ENCODE measurements around the gene TBXT.
"Not testable (repeated sequence)": the region's sequence is repeated elsewhere in the genome, so short reads cannot be mapped to it uniquely, and the experiment has no call there.

Gene TBXT

DNA sequence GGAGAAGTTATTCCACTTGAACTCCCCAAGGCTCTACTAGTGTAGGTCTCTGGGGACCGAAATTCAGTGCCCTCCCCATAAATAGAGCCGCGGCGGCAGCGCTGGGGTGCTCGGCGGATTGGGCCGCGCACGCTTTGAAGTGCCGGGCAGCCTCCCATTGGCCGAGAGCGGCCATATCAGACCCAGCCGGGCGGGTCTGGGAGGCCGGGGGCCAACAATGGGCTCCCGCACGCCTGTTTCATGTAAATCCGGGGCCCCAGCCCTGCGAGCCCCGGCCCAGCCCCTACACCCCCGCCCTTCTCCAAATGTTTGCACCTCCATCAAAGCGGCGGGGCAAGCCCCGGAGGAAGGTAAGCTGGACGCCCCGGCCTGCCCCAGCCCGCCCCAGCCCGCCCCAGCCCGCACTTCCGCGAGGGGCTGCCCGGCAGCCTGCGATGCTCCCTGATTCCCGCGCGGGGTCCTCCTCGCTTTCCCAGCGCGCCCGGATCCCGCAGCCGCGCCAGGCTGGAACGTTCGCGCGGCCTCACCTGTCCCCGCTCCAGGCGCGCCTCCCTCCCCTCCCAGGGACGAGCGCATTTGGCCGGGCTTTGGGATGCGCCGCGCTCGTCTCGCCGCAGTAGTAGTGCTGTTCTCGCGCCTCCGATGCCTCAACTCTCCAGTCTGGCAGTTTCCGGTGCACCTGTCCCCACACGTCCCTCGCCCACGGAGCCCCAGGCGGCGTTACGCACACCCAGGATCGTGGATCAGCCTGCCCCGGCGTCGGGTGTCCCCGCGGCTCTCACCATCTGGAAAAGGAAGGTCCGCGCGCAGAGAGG lies at the start of gene TBXT:
TBXT (minus strand) TSS at position 51 of the 815 bp plus-strand sequence. CDS start 260 bp downstream, outside the sequence.
- no peak for DNase-seq (ENCODE audit: low read depth)

DNA sequence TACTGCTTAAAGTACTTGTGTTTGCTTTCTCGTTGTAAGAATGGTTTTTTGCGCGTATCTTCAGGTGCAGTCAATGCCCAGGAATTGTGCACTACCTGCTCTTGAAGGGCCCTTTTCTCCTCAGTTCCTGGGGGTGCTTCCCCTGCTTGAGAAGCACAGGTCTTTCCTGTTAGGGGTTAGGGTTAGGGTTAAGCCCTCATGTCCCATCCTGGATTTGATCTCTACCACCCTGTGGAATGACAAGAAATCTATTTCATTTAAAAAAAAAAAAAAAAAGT lies 39.6 kb upstream of the TBXT start:
- DNase-seq (ENCODE audit: low read depth), result no peak

GRCh38 chr6:166206510-166207283 lies 39.0 kb upstream of the TBXT start:
- no peak for DNase-seq (ENCODE audit: low read depth)

DNA sequence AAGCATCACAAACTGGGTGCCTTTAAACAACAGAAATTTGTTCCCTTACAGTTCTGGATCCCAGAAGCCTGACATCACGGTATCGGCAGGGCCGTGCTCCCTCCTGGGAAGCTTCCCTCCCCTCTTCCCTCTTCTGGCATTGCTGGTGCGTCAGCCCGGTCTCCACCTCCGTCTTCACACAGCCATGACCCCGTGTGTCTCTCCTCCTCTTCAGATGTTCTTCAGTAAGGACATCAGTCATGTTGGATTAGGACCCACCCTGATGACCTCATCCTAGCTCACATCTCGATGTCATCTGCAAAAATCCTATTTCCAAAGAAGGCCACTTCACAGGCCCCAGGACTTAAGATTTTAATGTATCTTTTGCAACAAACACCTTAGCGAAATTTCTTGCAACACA lies 38.4 kb upstream of the TBXT start:
- no peak for DNase-seq (ENCODE audit: low read depth)

DNA sequence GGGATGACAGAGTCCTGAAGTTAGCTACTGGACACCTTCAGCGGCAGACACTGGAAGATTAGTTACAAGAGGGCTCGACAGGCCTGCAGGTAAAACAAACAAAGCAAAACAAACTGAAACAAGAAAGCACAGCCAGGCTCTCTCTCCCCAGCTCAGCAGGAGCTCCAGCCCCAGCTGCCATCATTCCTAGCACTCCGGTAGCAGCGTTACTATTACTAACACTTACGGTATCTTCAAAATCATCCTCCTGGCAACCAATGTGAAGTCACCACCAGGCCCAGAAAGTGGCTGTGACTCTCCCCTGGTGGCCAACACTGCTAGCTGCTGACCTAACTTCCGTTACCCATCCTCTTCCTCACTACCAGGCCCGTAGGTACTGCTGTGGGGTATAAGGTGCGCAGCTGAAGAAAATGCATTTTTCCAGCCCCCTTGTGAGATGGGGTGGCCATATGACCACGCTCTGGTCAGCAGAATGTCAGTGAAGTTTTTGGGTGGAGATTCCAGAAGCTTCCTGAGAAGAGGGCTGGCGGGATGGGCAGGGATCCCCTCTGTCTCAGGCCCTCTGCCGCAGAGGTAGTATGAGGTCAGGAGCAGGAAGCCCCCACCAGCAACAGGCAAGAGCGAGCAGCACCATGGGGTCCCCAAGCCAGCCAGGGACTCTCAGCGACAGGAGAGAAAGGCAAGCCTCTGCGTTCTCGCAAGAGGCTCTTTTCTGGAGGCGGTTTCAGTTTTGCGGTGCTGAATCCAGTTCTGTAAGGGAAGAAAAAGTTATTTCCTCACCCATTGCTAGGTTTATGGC lies 37.4 kb upstream of the TBXT start:
- no peak for DNase-seq (ENCODE audit: low read depth)

DNA sequence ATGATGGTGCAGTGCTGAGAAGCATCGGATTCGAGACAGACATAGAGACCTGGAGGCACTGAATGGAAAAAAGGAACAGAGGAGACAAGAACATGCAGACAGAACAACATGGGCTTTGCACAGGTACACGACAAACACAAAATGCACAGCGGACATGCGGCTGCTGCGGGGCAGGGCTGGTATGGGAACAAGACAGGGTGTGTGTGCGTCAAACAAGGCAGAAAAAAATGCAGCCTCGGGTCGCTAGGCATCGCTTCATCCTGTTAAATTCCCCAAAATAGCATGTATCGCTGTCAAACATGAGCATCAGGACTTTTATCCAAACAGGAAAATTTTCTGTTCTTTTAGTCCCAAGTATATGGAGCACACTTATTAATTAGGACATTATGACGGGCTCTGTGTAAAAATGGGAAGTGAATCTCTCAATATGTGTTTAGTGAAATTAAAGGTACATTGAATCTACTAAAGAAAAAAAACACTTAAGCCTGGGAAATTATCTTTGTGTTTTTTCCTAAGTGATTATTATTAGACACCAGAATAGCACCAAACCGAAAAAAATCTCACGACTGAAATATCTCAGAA lies 36.1 kb upstream of the TBXT start:
- no peak for DNase-seq (ENCODE audit: low read depth)

- DNase-seq (ENCODE audit: low read depth), result no peak
Measured at GRCh38 chr6:166203003-166203640, 35.5 kb upstream of the TBXT start.

DNA sequence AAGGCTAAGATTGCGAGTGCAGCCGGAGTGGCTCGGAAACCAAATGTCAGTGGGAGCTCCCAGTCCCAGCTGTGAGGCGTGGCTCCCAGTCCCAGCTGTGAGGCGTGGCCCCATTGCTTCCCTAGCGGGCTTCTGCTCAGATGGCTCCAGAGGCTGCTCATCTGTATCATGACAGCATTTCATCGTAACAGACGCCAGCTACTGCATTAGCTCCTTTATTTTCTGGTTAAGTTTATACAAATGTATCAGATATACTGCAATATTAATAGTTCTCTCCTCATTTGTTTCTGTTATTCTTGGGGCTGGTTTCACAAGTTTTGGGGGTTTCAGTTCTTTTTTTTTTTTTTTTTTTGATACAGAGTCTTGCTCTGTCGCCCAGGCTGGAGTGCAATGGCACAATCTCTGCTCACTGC lies 34.7 kb upstream of the TBXT start:
- DNase-seq (ENCODE audit: low read depth), result no peak

GRCh38 chr6:166201878-166202277 lies 34.2 kb upstream of the TBXT start:
- DNase-seq (ENCODE audit: low read depth), result no peak

DNA sequence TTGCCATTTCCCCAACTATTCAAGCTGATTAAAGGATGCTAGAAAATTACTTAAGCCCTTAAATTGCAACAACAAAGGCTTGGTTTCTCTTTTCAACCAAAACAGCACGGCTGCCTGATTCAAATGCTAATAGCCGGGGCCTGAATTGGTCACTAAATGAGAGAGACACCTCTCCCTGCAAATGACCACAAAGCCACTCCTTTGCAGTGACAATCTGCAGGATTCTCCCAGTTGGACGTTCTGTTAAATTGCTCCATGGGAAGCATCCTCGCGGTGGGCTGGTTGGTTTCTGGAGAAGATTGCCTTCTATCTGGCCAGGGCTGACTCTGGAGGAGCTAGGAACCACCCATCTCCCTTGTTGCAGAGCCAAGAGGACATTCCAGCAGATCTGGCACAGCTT lies 29.7 kb upstream of the TBXT start:
- DNase-seq (ENCODE audit: low read depth), result no peak

DNA sequence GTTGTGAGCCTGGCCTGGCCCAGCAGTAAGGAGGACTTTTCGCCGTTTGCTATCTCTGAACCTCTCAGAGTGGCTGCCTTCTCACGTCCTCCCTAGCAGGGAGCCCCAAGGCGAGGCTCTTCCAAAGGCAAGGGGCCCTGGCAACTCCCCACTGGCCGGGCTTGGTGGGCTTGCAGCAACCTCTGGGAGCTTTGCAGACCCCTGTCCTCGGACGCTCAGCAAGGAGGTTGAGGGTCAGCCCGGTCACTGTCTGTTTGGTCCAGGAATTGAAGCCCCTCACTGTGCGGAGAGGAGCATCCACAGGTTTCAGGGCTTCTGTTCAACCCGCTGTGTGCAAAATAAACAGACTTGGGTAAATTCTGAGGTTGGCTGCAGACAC lies 28.2 kb upstream of the TBXT start:
- DNase-seq (ENCODE audit: low read depth), result no peak

DNA sequence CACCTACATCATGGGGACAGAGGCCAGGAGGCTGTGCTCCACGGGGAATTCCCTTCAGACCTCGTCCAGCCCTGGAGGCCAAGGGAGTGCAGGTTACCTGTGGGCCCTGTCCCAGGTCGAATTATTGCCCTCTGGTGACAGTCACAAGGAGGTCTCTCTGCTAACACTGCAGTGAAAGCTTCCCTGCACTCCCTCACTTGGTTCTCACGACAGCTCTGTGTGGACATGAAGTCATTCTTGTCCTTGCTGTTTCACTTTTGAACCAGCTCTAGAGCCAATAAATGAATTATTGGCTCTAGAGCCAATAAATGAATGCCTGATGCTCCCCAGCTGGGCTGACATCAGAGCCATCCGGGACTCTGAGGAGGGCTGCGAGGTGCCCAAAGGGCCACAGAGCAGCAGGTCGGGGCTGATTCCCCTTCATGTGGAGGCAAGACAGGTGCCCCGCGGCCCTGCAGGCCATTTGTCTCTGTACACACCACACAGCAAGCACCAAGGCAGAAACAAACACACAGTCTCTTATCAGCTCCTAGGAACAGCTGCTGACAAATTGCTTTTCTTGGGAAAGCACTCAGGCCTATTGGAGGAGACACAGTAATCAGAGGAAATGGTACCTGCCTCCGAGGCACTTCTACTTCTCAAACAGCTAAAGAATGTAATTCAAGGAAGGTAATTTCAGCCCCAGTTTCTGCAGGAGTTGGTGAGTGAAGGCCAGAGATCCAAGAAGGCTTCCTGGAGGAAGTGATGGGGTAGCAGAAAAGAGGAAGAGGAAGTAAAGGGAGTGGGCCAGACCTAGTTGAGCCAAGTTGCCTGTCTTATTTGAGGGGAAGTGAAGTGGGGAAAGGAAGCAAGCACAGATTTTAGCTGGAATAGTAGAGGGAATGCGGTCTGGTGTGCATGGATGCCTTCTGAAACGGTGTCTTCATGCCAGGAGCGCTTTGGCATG lies 27.5 kb upstream of the TBXT start:
- DNase-seq (ENCODE audit: low read depth), result no peak

GRCh38 chr6:166192557-166192956 lies 24.9 kb upstream of the TBXT start:
- DNase-seq (ENCODE audit: low read depth), result no peak

DNA sequence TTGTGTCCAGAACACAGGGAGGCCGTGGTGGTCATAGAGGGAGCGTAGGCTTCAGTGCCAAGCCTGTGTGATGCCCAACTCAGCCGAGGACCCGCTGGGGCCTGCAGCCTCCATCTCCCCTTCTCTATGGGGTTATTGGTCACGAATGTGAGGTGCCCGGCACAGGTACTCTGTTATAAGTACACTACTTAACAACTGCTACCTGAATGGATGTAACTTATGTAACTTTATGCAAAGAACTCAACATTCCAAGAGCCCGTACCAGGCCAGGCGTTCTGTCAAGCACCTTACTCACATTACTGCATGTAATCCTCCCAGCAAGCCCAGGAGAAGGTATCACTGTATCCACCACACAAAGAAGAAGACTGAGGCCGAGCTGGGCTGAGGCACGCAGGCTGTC lies 24.5 kb upstream of the TBXT start:
- DNase-seq (ENCODE audit: low read depth), result no peak

DNA sequence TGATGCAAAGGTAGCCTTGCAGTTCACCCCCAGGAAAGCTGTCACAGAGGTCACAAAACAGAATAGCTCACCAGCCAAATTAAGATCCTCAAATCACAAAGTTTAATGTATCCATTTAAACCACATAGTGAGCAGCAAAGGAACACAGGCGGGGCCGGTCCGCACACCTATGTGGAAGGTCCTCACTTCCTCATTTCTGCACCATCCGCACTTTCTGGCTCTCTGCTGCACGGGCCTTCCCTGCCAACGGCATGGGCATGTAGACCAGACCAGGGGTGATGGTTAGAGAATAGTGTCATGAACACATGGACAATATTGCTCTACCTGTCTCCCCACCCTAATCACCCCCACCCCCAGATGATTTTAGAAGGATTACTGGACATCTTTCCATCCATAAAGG lies 12.1 kb upstream of the TBXT start:
- no peak for DNase-seq (ENCODE audit: low read depth)

- no peak for DNase-seq (ENCODE audit: low read depth)
Measured at GRCh38 chr6:166176106-166176505, 8.5 kb upstream of the TBXT start.

DNA sequence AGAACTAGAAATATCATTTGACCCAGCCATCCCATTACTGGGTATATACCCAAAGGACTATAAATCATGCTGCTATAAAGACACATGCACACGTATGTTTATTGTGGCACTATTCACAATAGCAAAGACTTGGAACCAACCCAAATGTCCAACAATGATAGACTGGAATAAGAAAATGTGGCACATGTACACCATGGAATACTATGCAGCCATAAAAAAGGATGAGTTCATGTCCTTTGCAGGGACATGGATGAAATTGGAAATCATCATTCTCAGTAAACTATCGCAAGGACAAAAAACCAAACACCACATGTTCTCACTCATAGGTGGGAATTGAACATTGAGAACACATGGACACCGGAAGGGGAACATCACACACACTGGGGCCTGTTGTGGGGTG lies 7.4 kb upstream of the TBXT start:
- DNase-seq (ENCODE audit: low read depth), result not testable (repeated sequence)

DNA sequence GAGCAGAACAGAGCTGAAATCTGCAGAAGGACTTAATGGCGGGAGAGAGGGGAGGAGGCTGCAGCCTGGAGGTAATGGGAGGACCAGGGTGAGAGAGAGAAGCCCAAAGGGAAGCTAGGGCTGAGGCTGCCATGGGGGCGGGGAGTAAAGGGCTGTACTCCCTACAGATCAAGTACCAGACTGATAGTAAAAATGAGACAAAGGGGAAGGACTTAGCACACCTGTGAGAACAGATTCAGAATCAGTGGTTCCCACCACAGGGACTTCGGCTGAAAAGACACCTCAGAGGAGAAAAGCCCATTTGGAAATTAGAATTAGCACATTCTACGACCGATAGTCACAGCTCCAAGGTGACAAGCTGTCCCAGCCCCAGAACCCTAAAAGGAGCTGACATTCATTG lies 6.4 kb upstream of the TBXT start:
- no peak for DNase-seq (ENCODE audit: low read depth)

DNA sequence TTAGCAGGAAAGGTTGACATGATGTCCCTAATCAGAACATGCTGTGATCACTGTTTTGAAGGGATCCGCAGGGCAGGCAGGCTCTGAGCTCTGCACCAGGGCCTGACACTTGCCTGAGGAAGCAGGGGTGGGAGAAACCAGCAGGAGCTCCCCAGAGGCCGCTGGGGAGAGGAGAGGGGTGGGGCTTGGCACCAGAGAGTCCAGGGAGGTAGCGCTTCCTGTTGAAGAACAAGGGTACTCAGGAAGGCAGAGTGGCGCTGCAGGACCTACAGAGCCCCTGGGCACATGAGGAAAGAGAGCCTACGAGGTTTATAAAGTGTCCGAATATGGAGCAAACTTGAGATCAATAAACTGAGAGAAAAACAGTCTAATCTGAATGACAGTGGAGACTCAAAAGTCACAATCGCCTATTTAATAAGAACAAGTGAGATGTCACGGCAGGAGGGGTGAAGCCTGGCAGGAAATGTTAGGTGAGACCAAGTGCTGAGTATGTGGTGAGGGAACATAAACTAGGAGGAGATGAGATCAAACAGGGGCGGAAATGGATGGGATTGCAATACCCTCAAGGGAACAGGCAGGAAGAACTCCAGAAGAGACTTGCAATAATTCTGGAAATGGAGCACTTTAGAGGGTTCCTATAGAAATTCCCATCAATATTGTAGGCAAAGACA lies 5.8 kb upstream of the TBXT start:
- DNase-seq (ENCODE audit: low read depth), result no peak

DNA sequence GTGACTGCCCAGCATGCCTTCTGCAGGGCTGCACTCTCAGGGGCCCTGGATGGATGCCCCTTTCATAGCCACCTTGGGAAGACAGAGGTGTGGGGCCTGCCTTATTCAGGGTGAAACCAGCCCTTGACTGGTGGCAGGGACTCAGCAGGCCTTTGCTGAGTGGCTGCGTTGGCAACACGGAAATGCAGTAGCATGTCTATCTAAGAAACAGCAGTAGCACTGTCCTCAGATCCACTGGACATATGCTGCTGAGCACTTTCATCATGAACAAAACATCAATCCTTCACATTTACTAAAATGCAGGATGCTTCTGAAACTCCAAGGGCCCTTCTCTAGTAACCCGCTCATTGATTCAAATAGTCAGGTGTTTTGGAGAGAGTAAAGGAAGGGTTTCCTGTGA lies 4.9 kb upstream of the TBXT start:
- DNase-seq (ENCODE audit: low read depth), result no peak

Measured in non-pigmented ciliary epithelial cell (primary cell).